DMS153 treated with DMSO at 0.1 percent for 48 hours (cell line): ENCODE data around the gene CARD14.
"Not testable (repeated sequence)": the region's sequence is repeated elsewhere in the genome, so short reads cannot be mapped to it uniquely, and the experiment has no call there.

ENCODE experiments used
- DNase-seq: peaks from one replicate; lab custom pipeline; 2025; ENCODE audit not compliant: unreplicated experiment; lab: John Stamatoyannopoulos, UW

Gene CARD14

DNA sequence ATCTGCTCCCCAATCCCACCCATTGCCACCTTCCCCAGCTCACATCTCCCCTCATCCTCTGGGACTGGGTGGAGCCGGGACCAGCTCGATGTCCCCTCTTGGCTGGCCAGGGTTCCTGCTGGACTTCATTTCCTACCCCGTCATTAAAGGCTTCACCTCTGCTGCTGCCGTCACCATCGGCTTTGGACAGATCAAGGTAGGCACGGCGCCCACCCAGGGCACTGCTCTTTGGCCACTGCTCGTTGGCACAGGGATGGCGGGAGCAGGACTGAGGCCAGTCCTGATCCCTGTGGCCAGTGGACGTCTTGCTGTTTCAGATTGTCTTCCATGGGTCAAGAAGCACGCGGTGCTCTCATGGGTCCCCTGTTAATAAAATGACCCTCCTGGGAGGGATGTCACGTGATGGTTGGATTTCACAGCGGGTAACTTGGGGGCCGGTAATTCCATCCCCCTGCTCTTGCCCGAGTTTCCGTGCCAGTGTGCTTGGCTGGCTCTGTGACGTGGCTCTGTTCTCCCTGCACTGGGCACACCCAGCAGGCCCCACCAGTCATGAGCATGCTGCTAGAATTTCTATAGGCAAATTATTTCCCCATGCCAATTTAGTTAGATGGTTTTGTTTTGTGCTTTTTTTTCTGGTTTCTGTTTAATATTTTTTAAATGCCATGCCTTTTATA, 53.4 kb downstream of the CARD14 start:
- DNase-seq: no peak

DNA sequence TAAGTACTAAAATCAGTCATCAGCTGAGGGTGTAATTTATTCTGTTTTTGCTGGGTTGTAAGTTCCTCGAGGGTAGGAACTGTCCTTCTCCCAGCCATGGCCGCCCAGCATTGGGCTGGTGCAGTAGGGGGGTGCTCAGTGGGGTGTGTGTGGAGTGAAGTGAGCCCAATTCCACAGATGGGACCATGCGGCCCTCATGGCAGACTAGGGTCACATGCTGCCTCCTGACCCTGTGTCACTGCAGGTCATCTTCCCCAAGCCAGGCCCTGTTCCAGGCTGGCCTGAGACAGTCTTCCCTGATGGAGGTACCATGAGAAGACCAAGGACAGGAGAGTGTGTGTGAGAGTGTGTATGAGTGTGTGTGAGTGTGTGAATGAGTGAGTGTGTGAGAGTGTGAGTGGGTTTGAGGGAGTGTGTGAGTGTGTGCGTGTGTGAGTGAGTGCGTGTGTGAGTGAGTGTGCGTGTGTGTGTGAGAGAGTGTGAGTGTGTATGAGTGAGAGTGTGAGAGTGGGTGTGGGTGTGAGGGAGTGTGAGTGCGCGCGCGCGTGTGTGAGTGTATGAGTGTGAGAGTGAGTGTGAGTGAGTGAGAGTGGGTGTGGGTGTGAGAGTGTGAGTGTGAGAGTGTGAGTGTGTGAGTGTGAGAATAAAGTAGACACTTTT, 54.1 kb downstream of the CARD14 start:
- no peak for DNase-seq

DNA sequence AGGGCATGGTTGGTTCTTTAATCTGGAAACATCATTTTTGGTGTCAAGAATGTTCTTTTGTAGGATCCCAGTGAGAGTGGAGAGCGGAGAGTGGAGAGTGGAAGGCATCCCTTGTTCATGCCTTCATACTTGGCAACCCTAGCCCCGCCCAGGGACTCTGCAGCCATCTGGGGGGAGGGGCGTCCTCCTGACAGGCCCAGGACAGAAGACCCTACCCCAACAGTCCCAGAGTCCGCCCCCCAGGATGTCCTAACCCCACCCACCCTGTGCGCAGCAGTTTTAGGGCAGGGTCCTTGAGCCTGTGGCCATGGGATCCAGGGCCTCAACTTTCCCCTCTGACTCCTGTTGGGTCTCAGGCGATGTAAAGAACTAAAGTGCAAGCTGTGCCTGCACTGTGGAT, 54.9 kb downstream of the CARD14 start:
- DNase-seq: no peak

DNA sequence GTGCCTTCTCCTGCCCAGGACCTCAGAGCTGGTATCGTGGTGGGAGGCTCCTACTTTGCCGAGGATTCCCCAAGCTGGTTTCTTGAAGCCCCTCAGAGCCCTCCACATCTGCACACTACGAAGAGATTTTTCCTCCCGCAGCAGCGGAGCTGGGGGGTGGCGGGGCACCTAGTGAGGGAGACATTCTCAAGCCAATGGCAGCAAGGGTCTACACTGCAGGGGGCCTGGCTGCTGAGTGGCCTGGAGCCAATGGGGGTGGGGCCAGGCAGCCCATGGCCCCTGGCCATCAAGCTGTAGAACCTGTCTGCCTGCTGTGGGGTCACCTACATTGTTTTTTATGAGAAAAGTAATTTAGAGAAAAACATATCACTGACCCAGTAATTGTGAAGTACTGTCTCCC, 55.4 kb downstream of the CARD14 start:
- no peak for DNase-seq

DNA sequence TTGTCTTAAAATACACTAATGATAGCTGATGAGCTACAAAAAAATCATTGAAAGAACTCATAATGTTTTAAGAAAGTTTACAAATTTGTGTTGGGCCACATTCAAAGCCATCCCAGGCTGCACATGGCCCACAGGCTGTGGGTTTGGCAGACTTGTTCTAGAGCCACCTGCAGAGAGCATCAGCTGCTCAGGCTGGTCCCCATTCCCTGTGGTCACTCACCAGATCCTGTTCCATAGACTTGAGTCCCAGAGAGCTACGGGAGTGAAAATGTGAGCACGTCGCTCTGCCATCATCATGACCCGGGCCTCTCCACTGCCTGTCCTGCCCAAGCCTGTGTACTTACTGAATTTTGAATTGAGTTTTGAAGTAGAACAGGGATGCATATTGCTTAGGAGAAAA, 57.3 kb downstream of the CARD14 start:
- DNase-seq: no peak

DNA sequence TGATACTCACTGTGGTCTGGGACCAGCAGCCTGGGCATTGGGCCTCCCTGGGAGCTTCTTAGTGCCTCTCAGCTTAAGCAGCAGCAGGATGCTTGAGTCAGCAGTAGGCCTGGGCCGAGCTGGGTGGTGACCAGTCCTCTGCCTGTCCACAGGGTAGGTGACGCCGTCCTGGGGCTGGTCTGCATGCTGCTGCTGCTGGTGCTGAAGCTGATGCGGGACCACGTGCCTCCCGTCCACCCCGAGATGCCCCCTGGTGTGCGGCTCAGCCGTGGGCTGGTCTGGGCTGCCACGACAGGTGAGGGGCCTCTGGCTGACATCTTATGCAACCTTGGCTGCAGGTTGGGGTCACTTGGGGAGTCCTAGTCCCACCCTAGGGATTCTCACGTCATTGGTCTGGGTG, 57.8 kb downstream of the CARD14 start:
- no peak for DNase-seq

DNA sequence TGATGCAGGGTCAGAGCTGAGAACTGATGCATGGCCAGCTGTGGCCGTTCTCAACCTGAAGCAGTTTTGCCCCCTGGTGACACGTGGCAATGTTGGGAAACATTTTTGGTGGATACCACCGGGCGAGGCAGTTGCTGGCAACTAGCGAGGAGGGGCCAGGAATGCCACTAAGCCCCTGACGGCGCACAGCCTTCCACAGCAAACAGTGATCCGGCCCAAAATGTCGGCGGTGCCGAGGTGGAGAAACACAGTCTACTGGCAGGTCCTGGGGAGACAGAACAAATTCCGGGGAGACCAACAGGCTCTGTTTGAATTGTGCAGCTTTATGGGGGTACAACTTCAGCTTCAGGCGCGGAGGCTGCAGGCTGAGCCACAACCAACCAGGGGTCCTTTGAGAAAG, 58.6 kb downstream of the CARD14 start:
- no peak for DNase-seq

DNA sequence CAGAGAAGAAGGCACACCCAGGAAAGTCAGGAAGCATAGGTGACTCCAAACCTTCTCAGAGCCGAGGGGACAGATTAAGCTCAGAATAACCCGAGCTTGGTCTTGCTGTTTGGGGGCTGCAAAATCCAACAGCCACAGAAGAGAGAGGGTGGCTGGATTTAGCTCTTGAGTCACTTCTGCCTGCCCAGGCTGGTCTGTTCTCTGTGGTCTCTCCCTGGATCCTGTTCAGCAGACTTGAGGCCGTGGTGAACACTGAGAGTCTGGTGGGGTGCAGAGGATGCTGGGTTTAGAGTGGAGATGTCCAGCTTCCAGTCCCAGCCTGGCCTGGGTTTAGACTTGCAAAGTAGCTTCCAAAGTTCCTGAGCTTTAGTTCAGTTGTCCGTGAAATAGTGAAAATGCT, 59.2 kb downstream of the CARD14 start:
- DNase-seq: no peak

DNA sequence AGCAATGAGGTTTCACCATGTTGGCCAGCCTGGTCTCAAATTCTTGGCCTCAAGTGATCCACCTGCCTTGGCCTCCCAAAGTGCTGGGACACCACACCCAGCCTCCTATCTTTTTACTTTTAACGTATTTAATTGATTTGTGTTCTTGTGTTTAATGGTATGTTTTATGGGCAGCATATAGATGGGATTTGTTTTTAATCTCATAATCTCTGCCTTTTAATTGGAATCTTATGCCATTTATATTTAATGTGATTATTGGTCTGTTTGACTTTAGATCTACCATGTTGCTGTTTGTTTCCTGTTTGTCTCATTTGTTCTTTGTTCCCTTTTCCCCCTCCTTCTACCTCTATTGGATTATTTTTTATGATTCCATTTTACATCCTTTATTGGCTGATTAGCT, 62.6 kb downstream of the CARD14 start:
- no peak for DNase-seq

DNA sequence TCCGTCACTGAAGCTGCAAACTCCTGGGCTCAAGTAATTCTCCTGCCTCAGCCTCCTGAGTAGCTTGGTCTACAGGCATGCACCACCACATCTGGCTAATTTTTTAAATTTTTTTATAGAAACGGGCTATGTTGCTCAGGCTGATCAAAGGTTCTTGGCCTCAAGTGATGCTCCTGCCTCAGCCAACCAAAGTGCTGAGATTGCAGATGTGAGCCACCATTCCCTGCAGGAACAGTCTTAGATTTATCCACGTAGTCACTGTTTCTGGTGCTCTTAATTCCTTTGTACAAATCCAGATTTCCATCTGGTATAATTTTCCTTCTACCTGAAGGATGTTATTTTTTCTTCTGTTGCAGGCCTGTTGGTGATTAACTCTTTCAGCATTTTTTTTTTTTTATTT, 63.4 kb downstream of the CARD14 start:
- no peak for DNase-seq

DNA sequence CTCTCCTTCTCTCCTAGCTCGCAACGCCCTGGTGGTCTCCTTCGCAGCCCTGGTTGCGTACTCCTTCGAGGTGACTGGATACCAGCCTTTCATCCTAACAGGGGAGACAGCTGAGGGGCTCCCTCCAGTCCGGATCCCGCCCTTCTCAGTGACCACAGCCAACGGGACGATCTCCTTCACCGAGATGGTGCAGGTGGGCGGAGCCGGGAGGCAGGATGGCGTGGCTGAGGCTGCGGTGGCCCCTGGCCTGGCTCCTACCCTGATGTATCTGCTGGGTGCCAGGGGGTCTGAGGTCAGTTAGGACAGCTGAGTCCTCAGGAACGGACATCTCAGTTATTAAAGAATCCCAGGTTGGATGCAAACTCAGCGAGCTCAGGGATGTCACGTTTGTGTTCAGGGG, 67.1 kb downstream of the CARD14 start:
- no peak for DNase-seq

DNA sequence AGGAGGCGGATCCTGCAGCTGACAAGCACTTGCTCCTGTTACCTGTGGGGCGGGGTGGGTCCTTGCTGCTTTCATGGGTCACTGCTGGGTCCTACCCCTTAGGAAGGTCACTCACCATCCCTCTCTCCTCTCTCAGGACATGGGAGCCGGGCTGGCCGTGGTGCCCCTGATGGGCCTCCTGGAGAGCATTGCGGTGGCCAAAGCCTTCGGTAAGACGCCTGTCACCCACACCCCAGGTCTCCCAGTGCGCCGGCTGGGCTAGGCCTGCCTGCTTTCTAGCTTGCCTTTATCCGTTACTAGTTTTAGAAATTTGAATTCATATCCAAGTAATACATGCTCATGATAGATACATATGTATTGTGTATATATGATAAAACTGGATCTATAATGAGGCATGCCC, 67.6 kb downstream of the CARD14 start:
- DNase-seq: no peak

DNA sequence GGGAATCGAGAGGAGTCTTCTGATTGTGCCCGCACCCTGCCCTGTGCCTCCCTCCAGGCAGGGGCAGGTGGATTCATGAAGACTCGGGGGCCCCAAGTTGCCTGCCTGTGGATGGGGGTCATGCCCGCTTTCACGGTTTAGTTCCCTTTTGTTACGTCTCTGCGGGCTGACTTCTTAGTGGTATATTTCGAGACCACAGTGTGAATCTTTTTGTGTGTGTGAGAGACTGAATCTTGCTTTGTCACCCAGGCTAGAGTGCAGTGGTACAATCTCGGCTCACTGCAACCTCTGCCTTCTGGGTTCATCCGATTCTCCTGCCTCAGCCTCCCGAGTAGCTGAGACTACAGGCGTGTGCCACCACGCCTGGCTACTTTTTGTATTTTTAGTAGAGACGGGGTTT, 72.7 kb downstream of the CARD14 start:
- no peak for DNase-seq

DNA sequence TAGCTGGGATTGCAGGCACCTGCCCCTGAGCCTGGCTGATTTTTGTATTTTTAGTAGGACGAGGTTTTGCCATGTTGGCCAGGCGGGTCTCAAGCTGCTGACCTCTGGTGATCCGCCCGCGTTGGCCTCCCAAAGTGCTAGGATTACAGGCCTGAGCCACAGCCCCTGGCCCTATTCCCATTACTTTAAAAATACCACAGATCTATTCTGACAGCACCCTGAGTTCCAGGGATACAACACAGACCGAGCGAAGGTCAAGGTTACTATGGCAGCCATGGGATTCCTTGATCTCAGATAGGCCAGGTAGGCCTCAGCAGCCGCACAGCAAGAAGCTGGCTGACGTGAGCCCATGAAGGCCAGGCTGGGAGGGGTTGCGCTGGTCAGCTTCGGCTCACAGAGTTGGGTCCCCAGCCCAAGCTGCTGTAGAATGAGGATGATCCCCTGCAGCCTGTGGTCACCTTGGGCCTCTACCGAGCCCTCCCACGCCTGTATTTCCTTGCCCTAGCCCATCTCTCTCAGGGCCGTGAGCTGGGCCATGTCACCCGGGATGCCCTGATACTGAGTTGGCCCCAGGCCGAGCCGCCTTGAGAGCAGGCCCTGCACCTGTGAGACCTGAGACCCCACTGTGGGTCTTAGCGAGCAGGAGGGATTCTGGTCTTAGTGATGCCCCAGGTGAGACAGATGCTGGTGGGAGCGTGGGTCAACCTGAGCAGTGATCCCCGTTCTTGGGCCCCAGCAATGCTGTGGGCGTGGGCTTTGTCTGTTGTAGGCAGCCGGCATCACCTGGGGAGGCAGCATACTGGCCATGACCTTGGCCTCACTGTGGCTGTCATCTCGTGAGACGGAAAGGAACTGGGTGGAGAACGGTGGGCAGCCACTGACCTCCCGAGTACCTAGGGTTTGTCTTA, 74.0 kb downstream of the CARD14 start:
- no peak for DNase-seq

DNA sequence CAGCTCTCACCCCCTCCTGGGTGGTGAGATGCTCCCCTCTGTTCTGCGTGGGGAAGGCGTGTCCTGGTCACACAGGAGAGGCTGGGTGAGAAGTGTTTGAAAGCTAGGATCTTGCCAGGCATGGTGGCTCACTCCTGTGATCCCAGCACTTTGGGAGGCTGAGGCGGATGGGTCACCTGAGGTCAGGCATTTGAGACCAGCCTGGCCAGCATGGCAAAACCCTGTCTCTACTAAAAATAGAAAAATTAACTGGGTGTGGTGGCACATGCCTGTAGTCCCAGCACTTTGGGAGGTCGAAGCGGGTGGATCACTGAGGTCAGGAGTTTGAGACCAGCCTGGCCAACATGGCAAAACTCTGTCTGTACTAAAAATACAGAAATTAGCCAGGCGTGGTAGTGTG, 74.6 kb downstream of the CARD14 start:
- not testable (repeated sequence) for DNase-seq

DNA sequence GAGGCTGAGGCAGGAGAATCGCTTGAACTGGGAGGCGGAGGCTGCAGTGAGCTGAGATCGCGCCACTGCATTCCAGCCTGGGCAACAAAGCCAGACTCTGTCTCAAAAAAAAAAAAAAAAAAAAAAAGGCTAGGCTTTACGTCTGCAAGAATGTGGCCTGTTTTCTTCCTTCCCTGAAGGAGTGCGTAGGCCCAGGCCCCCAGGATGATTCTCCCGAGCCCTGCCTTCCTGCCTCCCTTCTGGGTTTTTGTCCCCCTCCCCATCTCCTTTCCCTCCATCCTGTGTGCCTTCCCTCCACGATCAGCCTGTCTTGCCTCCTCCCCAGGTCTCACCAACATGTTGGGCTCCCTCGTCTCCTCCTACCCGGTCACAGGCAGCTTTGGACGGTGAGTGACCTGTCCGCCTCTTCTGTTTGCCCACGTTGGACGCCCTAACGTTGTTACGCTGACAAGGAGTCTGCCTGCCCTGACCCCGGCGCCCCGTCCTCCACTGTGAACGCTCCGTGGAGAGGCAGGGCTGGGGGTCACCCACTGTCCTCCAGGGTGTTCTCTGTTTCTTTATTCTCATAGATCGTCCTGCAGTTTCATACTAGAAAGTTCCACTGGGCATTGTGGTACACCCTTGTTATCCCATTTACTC, 75.2 kb downstream of the CARD14 start:
- no peak for DNase-seq

DNA sequence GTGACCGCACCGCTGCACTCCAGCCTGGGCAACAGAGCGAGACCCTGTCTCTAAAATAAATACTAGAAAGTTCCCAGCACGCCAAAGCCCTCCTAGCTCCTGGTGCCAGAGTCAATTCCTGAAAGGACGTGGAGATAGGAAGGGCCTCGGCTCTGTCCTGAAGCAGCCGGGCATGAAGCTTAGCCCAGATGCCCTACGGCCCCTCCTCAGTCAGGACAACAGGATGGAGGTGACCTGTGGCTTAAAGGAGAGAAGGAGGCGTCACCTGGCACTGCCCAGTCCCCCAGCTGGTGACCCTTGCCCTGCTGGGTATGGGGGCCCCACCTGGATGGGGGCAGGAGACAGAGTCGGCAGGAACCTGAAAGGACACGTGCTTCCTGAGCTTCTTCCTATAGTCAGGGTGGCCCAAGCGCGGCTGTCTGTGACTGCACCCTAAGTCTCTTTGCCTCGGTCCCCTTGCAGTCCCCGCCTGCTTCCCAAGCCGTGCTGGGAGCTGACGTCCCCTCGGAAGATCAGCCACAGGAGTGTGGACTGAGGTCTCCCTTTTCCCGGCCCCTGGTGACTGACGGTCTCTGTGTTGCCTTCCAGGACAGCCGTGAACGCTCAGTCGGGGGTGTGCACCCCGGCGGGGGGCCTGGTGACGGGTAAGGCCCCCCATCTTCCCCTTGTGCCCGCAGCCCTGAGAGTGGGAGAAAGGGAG, 75.9 kb downstream of the CARD14 start:
- DNase-seq: no peak

DNA sequence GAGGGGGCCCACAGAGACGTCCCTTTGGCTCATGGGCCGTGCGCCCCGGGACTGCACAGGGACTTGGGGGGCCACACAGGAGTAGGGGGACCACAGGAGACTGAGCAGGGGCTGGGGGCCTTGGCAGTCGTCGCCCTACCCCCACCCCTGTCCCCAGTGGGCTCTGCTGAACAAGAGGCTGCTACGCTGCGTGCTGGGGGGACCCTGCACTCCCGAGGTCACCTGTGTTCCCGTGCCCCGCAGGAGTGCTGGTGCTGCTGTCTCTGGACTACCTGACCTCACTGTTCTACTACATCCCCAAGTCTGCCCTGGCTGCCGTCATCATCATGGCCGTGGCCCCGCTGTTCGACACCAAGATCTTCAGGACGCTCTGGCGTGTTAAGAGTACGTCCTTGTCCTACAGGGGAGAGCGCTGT, 76.4 kb downstream of the CARD14 start:
- no peak for DNase-seq

DNA sequence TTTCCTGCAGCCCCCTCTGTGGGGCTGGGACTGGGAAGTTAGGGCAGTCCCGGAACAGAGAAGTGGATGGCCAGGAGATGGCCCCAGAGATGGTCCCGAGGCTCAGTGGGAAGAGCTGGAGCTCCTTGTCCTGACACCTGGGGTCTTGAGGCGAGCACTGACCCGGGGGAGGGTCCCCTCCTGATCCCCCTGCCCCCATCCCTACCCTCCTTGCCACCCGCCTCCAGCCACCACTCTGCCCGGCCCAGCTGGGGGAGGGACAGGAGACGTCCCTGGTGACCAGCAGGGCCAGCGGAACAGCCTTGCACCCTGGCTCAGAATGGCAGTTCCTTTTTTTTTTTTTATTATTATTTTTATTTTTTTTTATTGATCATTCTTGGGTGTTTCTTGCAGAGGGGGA, 76.9 kb downstream of the CARD14 start:
- no peak for DNase-seq

DNA sequence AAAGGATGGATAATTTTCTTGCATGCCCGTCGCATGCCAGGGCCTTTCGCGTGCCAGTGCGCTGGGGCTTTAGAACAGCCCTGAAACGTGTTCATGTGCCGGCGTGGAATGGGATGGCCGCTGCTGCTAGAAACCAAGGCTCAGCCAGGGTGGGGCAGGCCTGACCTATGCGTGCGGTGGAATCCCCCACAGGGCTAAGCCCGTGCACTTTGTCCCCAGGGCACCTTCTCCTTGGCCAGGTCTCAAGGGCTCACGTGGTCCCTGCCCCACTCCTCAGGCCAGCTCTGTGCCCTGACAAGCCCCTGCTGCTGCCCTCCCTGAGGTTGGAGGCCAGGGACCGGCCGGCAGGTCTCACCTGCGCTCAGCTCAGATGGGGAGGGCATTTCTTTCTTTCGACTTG, 77.7 kb downstream of the CARD14 start:
- no peak for DNase-seq
